ENCODE measurements around the gene SSC4D. TPM values are rescaled to one million over a fixed set of nuclear protein-coding genes. Genes with fewer than 3 reads are reported as not detected.

Gene SSC4D
- total and polyA plus RNA-seq, 2 donors (not counting 1 experiment from before 2014, with no cell fraction given), result 0.33 to 0.42 TPM

GRCh38 chr7:76352193-76352592 is 57.3 kb downstream of the SSC4D start:
- Histone ChIP-seq H3K4me3 (replicated peaks in 1 of 4; ENCODE audit: control extremely low read depth in 1 of 4, insufficient read depth in 1 of 4, low read depth in 3 of 4, low read length in 4 of 4) (no peak overlapping the region), H4K20me1 (ENCODE audit: control insufficient read depth, extremely low read depth, insufficient read depth, low read length) (peaks cover 10% of the 10 kb centered on the region), H2AFZ (ENCODE audit: low read length) (no peak overlapping the region), H3K9ac (ENCODE audit: insufficient read depth, low read length) (no peak overlapping the region), H3K27ac (ENCODE audit: insufficient read depth, low read length) (no peak overlapping the region), H3K9me3 (ENCODE audit: control insufficient read depth, insufficient read depth, low read depth, low read length) (no peaks in the 10 kb centered on the region), H3K4me2 (ENCODE audit: extremely low read depth, insufficient read depth, low read length) (no peak overlapping the region), H3K36me3 (ENCODE audit: control insufficient read depth, insufficient read depth, low read length) (peaks cover 6% of the 10 kb centered on the region), H3K79me2 (ENCODE audit: control insufficient read depth, insufficient read depth, low read length) (peaks cover 99% of the 10 kb centered on the region), H3K4me1 (ENCODE audit: control insufficient read depth, extremely low read depth, insufficient read depth, low read length) (no peaks in the 10 kb centered on the region), H3K27me3 (ENCODE audit: control insufficient read depth, insufficient read depth, low read length) (no peaks in the 10 kb centered on the region)
- TF ChIP-seq CTCF (conservative IDR thresholded peaks at IDR 0.05 in 1 of 2, IDR thresholded peaks at IDR 0.05 in 1 of 2; ENCODE audit: low read depth in 1 of 2, low read length in 2 of 2), result no peak
- TF ChIP-seq EZH2 (IDR thresholded peaks at IDR 0.05; ENCODE audit: low read length, missing control alignments), result no peak
- DNase-seq (ENCODE audit: low read depth in 2 of 2), result no peak

- H3K9me3 ChIP-seq (ENCODE audit: control insufficient read depth, insufficient read depth, low read depth, low read length), result no peaks in the 10 kb centered on the region
- H3K36me3 ChIP-seq (ENCODE audit: control insufficient read depth, insufficient read depth, low read length), result peaks cover 13% of the 10 kb centered on the region
- H3K27ac ChIP-seq (ENCODE audit: insufficient read depth, low read length), result no peak overlapping the region
- H2AFZ ChIP-seq (ENCODE audit: low read length), result no peak overlapping the region
- peaks cover 2% of the 10 kb centered on the region for H3K4me1 ChIP-seq (ENCODE audit: control insufficient read depth, extremely low read depth, insufficient read depth, low read length)
- no peak overlapping the region for H3K4me3 ChIP-seq (replicated peaks in 1 of 4; ENCODE audit: control extremely low read depth in 1 of 4, insufficient read depth in 1 of 4, low read depth in 3 of 4, low read length in 4 of 4)
- no peak for DNase-seq (ENCODE audit: low read depth in 2 of 2)
- no peak overlapping the region for H3K9ac ChIP-seq (ENCODE audit: insufficient read depth, low read length)
- H4K20me1 ChIP-seq (ENCODE audit: control insufficient read depth, extremely low read depth, insufficient read depth, low read length), result peaks cover 10% of the 10 kb centered on the region
- peaks cover 99% of the 10 kb centered on the region for H3K79me2 ChIP-seq (ENCODE audit: control insufficient read depth, insufficient read depth, low read length)
- no peak overlapping the region for H3K4me2 ChIP-seq (ENCODE audit: extremely low read depth, insufficient read depth, low read length)
- TF ChIP-seq CTCF (conservative IDR thresholded peaks at IDR 0.05 in 1 of 2, IDR thresholded peaks at IDR 0.05 in 1 of 2; ENCODE audit: low read depth in 1 of 2, low read length in 2 of 2) (no peak), EZH2 (IDR thresholded peaks at IDR 0.05; ENCODE audit: low read length, missing control alignments) (no peak)
- no peaks in the 10 kb centered on the region for H3K27me3 ChIP-seq (ENCODE audit: control insufficient read depth, insufficient read depth, low read length)
Observed at GRCh38 chr7:76351372-76351771, 58.1 kb downstream of the SSC4D start.

GRCh38 chr7:76349313-76349885 is 60.1 kb downstream of the SSC4D start:
- TF ChIP-seq EZH2 (IDR thresholded peaks at IDR 0.05; ENCODE audit: low read length, missing control alignments) (no peak), CTCF (conservative IDR thresholded peaks at IDR 0.05 in 1 of 2, IDR thresholded peaks at IDR 0.05 in 1 of 2; ENCODE audit: low read depth in 1 of 2, low read length in 2 of 2) (no peak)
- H3K36me3 ChIP-seq (ENCODE audit: control insufficient read depth, insufficient read depth, low read length), result peaks cover 20% of the 10 kb centered on the region
- peaks cover 5% of the 10 kb centered on the region for H4K20me1 ChIP-seq (ENCODE audit: control insufficient read depth, extremely low read depth, insufficient read depth, low read length)
- peaks cover 97% of the 10 kb centered on the region for H3K79me2 ChIP-seq (ENCODE audit: control insufficient read depth, insufficient read depth, low read length)
- no peaks in the 10 kb centered on the region for H3K9me3 ChIP-seq (ENCODE audit: control insufficient read depth, insufficient read depth, low read depth, low read length)
- no peak for DNase-seq (ENCODE audit: low read depth in 2 of 2)
- no peaks in the 10 kb centered on the region for H3K27me3 ChIP-seq (ENCODE audit: control insufficient read depth, insufficient read depth, low read length)
- no peak overlapping the region for H3K27ac ChIP-seq (ENCODE audit: insufficient read depth, low read length)
- H3K4me1 ChIP-seq (ENCODE audit: control insufficient read depth, extremely low read depth, insufficient read depth, low read length), result peaks cover 4% of the 10 kb centered on the region
- H3K9ac ChIP-seq (ENCODE audit: insufficient read depth, low read length), result no peak overlapping the region
- H2AFZ ChIP-seq (ENCODE audit: low read length), result no peak overlapping the region
- H3K4me3 ChIP-seq (replicated peaks in 1 of 4; ENCODE audit: control extremely low read depth in 1 of 4, insufficient read depth in 1 of 4, low read depth in 3 of 4, low read length in 4 of 4), result no peak overlapping the region
- no peak overlapping the region for H3K4me2 ChIP-seq (ENCODE audit: extremely low read depth, insufficient read depth, low read length)
